B cell (primary cell): Measurements from ENCODE around the gene SMAD9.

Experiments used
- EZH2 ChIP-seq: IDR thresholded peaks from 2 replicates; pipeline ENCODE4 v1.6.1; 2012; ENCODE audit warnings: borderline replicate concordance, low read depth, mild to moderate bottlenecking, moderate library complexity, low read length; ENCODE audit not compliant: insufficient read depth, poor library complexity, severe bottlenecking
- TF ChIP-seq, protein P1 (sequence below): fragments of 200-600 bp; IDR thresholded peaks from one replicate; pipeline ENCODE4 v1.8.0; 2022; ENCODE audit warnings: antibody characterized with exemption, mild to moderate bottlenecking

DNA sequence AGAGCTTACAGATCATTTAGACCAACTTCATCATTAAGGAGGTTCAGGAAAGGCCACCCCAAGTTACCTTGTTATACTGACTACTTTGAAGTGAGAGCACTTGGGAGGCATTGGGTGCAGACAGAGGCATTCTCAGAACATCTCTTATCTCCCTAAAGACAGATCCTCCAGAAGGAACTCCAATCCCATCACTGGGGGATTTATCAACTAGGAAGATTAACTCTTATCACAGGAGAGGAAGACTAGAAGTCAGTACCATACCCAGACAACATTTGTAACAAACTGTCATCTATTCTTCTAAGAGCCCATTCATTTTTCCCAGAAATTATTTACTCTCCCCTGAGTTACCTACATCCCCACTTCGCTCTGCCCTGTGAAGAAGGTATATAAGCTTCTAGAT, 106.8 kb downstream of the SMAD9 start:
- TF ChIP-seq, protein P1, sequence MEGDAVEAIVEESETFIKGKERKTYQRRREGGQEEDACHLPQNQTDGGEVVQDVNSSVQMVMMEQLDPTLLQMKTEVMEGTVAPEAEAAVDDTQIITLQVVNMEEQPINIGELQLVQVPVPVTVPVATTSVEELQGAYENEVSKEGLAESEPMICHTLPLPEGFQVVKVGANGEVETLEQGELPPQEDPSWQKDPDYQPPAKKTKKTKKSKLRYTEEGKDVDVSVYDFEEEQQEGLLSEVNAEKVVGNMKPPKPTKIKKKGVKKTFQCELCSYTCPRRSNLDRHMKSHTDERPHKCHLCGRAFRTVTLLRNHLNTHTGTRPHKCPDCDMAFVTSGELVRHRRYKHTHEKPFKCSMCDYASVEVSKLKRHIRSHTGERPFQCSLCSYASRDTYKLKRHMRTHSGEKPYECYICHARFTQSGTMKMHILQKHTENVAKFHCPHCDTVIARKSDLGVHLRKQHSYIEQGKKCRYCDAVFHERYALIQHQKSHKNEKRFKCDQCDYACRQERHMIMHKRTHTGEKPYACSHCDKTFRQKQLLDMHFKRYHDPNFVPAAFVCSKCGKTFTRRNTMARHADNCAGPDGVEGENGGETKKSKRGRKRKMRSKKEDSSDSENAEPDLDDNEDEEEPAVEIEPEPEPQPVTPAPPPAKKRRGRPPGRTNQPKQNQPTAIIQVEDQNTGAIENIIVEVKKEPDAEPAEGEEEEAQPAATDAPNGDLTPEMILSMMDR: no peak
- no peak for TF ChIP-seq EZH2
